Left colon (tissue), 2 donors: Measurements from ENCODE around the gene FAM237A. TPM values are rescaled to one million over a fixed set of nuclear protein-coding genes. Genes with fewer than 3 reads are reported as not detected.
A peak's percentile ranks its signal among the peaks of the same experiment; 100 is the strongest.

ENCODE experiments used
- ATAC-seq: fragments of 200-7000 bp; cut with Tn5 transposase; one replicate; pipeline ENCODE4 v1.9.1; 2020; ENCODE audit warnings: mild to moderate bottlenecking, moderate library complexity
- DNase-seq, 2 donors: peaks; one replicate each; pipeline ENCODE4 v3.0.0-alpha.2; 2020
- intact Hi-C, 2 donors: fragments of 100-400 bp; cut with DNase I in 1 of 2; cut with micrococcal nuclease in 1 of 2; formaldehyde crosslinking; loops; one replicate each; pipeline versions ENCODE4 v1.11.2 to v1.14.0; 2022; cut with DNase I, micrococcal nuclease
- total RNA-seq, 2 donors: library from RNA; stranded (reverse); fragmentation: NEBNext Ultra II Directional; extraction: Animal tissue kit (Norgen Biotek cat#: 25700); gene quantifications; one replicate each; pipeline ENCODE4 v1.2.1, GENCODE V29; 2021
- donor health status: DM: no; HTN: no; CAD: no.
- donor health status: DM: yes; HTN: yes; CAD: no.

The FAM237A gene
- total RNA-seq, 2 donors from 2014 or later = not detected

DNA sequence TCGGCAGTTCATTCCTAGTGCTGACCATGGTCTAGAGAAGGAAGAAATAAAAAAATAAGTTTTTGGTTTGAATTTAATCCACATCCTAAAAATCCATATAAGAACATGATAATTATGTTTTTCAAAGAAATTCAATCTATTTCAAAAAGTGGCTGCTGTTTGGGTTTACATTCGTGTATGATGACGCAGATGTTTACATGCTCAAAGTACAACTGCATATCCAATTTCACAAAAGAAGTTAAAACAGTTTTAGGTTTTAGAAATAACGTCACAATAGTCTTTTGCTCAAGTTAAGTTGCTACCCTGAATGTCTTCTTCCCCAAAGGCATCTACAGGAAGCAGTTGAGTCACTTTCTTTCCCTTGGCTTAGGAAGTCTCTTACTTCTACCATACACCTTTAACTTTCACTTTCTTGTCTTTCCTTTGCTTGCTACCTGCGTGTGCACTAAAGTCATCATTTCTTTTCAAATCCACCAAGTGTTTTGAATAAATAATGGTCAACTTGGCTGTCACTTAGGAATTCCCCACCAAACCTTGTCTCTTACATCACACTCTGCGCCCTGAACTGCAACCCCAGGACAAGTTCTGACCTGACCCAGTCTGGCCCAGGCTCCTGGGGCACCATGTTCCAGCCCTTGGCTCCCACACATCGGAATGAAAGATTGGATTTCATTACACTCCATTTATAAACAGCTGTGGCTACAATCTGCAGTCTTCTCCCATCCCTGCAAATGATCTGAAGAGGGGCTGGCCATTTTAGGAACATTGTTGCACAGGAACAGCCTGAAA is 28.4 kb downstream of the FAM237A start:
- no peak for DNase-seq
- no peak for ATAC-seq
- intact Hi-C loops = no loop called here

DNA sequence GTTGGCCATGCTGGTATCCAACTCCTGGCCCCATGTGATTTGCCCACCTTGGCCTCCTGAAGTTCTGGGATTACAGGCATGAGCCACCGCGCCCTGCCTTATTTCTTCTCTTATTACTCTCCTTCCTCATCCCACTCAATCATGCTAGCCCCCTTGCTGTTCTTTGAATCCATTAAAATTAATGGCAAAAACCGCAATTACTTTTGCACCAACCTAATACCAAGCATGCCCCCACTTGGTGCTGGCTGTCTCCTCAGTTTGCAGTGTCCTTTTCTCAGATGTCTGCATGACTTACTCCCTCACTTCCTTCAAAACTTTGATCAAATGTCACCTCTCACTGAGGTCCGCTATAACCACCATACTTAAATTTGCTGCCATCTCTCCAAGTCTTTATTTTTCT is 41.3 kb downstream of the FAM237A start:
- no peak for DNase-seq
- no peak for ATAC-seq

DNA sequence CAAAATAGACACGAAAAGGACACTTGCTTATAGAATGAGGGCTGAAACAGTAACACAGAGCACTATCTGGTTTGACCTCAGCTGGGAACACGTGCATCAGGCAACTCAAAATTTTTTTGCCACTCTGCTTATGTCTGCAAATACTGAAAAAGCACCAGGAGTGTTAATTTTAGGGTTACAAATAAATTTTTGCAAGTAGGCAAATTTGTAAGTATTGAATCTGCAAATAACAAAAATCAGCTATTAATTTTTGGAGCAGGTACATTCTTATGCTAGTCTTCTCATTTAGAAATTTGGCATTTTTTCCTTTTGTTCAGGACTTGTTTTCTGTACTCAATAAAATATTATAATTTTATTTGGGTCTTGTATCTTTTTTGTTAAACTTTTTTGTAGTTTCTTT is 46.2 kb downstream of the FAM237A start:
- ATAC-seq (no peak), DNase-seq (no peak)
- intact Hi-C loops = no loop called here

More for the DNA sequence above, 41.3 kb downstream of the FAM237A start:
- intact Hi-C loops = no loop called here

DNA sequence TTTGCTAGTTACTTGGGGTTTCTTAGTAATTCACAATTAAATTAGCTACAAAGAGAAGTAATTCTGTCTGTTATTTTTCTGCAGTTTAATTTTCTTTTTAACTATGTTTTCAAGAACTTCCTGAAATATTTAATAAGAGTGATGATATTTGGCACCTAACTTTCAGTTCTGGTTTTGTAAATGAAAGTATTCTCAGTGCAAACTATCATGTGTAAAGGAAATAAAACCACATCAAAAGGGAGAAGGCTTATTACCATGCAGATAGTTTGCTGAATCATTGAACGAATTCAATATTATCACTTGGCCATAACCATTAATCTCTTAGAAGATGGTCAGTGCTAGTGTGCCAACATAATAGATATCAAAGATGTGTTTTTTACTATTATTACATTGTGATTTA is 46.7 kb downstream of the FAM237A start:
- intact Hi-C loops = no loop called here
- ATAC-seq (no peak), DNase-seq (no peak)

DNA sequence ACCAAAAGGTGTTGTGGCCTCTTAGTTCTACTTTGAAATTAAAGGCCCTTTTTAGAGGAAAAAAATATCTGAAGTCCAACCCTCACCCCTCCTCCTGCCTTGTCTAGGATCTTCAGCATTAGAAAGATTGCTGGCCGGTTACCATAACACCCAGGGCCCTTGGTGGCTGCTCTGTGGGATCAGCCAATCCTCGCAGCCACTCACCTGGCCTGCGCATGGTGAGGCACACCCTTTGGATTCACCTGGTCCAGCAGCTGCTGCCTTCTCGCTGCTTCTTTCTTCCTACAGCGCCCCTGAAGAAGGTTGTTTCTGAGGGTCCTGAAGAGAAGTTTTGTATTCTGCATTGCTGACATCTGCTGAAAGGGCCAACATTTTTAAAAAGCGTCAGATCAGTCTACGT is 50.7 kb downstream of the FAM237A start:
- intact Hi-C loops = loop anchor here in 1 of 2 donors (10.0 kb wide), 1 partner anchor 92 kb away; no protein-coding TSS in a partner anchor
- no peak for ATAC-seq

DNA sequence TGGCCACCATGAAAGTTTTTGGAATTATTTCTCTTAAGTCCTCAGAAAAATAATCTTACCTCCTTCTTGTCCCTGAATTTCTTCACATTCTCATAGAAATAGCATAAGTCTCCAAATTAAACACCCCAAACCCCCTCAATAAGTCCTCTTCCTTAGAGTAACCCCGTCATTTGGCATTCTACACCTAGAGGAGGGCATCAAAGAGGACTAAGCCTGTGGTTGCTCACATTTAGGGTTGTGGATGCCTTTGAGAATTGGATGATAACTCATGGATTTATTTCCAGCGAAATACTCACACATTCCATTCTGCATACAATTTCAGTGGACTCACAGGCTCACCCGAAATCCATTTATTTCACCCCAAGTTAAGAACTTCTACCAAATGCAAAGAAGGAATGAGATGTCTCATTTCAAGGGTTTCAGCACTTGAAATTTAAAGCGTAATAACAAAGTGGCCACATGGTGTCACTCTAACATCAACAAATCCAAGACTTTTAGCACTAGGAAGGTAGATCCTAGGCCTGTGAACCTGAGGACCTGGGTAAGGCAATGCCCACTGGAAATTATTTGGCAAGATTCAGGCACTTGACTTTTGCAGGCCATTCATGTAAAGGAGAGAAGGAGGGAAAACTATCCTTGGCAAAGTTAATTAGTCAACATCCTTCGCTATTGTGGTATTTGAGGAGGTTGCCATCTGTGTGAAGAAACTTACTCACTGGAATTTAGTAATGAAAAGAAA is 51.3 kb downstream of the FAM237A start:
- DNase-seq (peak in 1 of 2 donors; percentile 8), ATAC-seq (peak; percentile 78)
- intact Hi-C loops = loop anchor here in 1 of 2 donors (10.0 kb wide), 1 partner anchor 91 kb away; no protein-coding TSS in a partner anchor

More for the DNA sequence above, 50.7 kb downstream of the FAM237A start:
- DNase-seq = no peak

DNA sequence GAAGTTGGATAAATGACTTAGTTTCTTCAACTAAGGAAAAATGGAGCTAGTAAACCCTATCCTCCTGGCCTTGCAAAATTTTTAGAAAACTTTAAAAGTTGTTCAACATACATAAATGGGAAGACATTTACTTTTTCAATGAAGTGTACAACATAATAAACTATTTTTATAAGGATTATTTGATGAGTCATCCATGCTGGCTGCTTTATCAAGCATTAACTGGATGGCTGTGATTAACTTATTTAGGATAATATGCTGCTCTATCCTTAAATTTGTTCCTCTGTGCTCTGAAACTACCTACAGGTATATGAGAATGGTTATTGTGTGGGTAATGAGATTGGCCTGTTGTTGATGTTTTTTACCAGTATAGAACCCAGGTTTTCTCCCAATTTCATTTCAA is 54.6 kb downstream of the FAM237A start:
- ATAC-seq (no peak), DNase-seq (no peak)
- intact Hi-C loops = loop anchor here in 1 of 2 donors (5.0 to 10.0 kb wide), 2 partner anchors 88 to 780 kb away; no protein-coding TSS in a partner anchor

DNA sequence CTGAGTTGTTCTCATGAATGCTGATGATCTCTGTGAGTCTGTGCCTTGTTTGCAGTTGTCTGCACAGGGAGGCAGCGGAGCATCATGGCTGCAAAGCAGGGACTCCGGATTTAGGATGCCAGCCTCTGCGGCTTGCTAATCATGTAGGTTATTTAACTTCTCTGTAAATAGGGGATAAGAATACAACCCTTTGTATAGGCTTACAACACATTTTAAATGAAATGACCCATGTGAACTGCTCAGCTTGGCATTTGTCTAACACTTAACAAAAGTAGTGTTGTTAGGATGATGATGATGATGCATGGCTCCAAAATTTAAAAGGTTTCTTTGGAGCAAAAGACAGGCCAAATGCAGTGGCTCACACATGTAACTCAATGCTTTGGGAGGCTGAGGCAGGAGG is 56.5 kb downstream of the FAM237A start:
- intact Hi-C loops = loop anchor here in 1 of 2 donors (5.0 to 10.0 kb wide), 2 partner anchors 86 to 778 kb away; no protein-coding TSS in a partner anchor
- ATAC-seq (no peak), DNase-seq (no peak)

Other genes with a start within 250 kb of the FAM237A start
- gene ADAM23, start 199.0 kb upstream of the FAM237A start, total RNA-seq = 1 to 10 TPM in 1 of 2 donors, under 1 TPM in 1; 0.79 to 1.8 TPM
- gene DYTN, start 75.9 kb downstream of the FAM237A start, total RNA-seq = not detected
- gene MDH1B, start 122.8 kb downstream of the FAM237A start, total RNA-seq = under 1 TPM in 1 of 2 donors, not detected in 1; 0.20 TPM
- gene FASTKD2, start 123.1 kb downstream of the FAM237A start, total RNA-seq = 10 to 100 TPM; 19.1 to 21.8 TPM